IMR-90 (cell line): ENCODE results near the gene SNAPC4. TPM values are rescaled to one million over a fixed set of nuclear protein-coding genes. Genes with fewer than 3 reads are reported as not detected.

ENCODE experiments used
- ATAC-seq: fragments of 200-7000 bp; cut with Tn5 transposase; 2 replicates; pipeline ENCODE4 v1.9.1; 2020; ENCODE audit warnings: low read depth, mild to moderate bottlenecking, moderate library complexity
- BruUV-seq: library from RNA; stranded (reverse); fragments of 400-500 nt; replicated peaks from 2 replicates; lab custom pipeline; 2021; lab: Mats Ljungman, UMichigan
- CTCF ChIA-PET: fragments of 300-600 bp; formaldehyde crosslinking; extraction: SDS; loops from one replicate; lab custom pipeline; 2021; ENCODE audit warnings: antibody characterized with exemption; lab: Yijun Ruan, JAX
- POLR2A ChIA-PET: fragments of 300-600 bp; sonication (Branson Sonifier 250); formaldehyde crosslinking; loops from one replicate; lab custom pipeline; 2022; ENCODE audit warnings: antibody characterized with exemption; ENCODE audit not compliant: unreplicated experiment; lab: Charles Lee
- DNase-seq: peaks from one replicate; pipeline ENCODE4 v3.0.0; 2013
- H2AFZ ChIP-seq: replicated peaks from 2 replicates; pipeline ENCODE3; 2013; ENCODE audit warnings: low read length, mild to moderate bottlenecking; ENCODE audit not compliant: poor library complexity
- H2AK5ac ChIP-seq: 2 replicates; pipeline ENCODE4 v1.6.1; 2013; ENCODE audit warnings: low read depth, low read length, inconsistent platforms
- H2AK9ac ChIP-seq: replicated peaks from 2 replicates; pipeline ENCODE3; 2013; ENCODE audit warnings: mild to moderate bottlenecking, low read depth, low read length, moderate library complexity; ENCODE audit not compliant: poor library complexity
- H2BK120ac ChIP-seq: 2 replicates; pipeline ENCODE4 v1.6.1; 2013; ENCODE audit warnings: low read depth, low read length, inconsistent platforms
- H2BK15ac ChIP-seq: 3 replicates; pipeline ENCODE4 v1.6.1; 2013; ENCODE audit warnings: low read depth, low read length, inconsistent platforms
- H2BK20ac ChIP-seq: 2 replicates; pipeline ENCODE4 v1.6.1; 2013; ENCODE audit warnings: low read depth, mild to moderate bottlenecking, inconsistent platforms, low read length, moderate library complexity
- H2BK5ac ChIP-seq: 2 replicates; pipeline ENCODE4 v1.6.1; 2013; ENCODE audit warnings: mild to moderate bottlenecking, low read depth, low read length, inconsistent platforms; ENCODE audit not compliant: poor library complexity, severe bottlenecking
- H3K14ac ChIP-seq: replicated peaks from 2 replicates; pipeline ENCODE4 v1.6.1; 2013; ENCODE audit warnings: low read depth, low read length, inconsistent platforms
- H3K18ac ChIP-seq: 2 replicates; pipeline ENCODE4 v1.6.1; 2013; ENCODE audit warnings: low read depth, low read length, control low read depth
- H3K23ac ChIP-seq: 2 replicates; pipeline ENCODE4 v1.6.1; 2013; ENCODE audit warnings: low read depth, low read length, inconsistent platforms
- H3K27ac ChIP-seq: 2 replicates; pipeline ENCODE4 v1.5.1; 2013; ENCODE audit warnings: mild to moderate bottlenecking, control low read depth, low read length; ENCODE audit not compliant: insufficient read depth
- H3K27me3 ChIP-seq: 2 replicates; pipeline ENCODE4 v1.6.1; 2013; ENCODE audit warnings: low read length; ENCODE audit not compliant: control insufficient read depth, insufficient read depth
- H3K36me3 ChIP-seq: 2 replicates; pipeline ENCODE4 v1.6.1; 2013; ENCODE audit warnings: low read length, mixed read lengths; ENCODE audit not compliant: control insufficient read depth, insufficient read depth
- H3K4ac ChIP-seq: 2 replicates; pipeline ENCODE4 v1.6.1; 2013; ENCODE audit warnings: low read depth, low read length, inconsistent platforms
- H3K4me1 ChIP-seq: 2 replicates; pipeline ENCODE4 v1.6.1; 2013; ENCODE audit warnings: low read length, mixed read lengths; ENCODE audit not compliant: control insufficient read depth, insufficient read depth
- H3K4me2 ChIP-seq: 2 replicates; pipeline ENCODE4 v1.6.1; 2013; ENCODE audit warnings: low read depth, mild to moderate bottlenecking, control low read depth, low read length, moderate library complexity
- H3K4me3 ChIP-seq: 2 replicates; pipeline ENCODE4 v1.5.1; 2013; ENCODE audit warnings: low read depth, mild to moderate bottlenecking, control low read depth, low read length, moderate library complexity; ENCODE audit not compliant: insufficient read depth
- H3K56ac ChIP-seq: 2 replicates; pipeline ENCODE4 v1.6.1; 2013; ENCODE audit warnings: low read length, inconsistent platforms; ENCODE audit not compliant: insufficient read depth; ENCODE audit errors: extremely low read depth
- H3K79me1 ChIP-seq, 2 experiments: 2 replicates each; pipeline ENCODE4 v1.6.1; 2013; ENCODE audit warnings: low read length in 2 of 2, inconsistent platforms in 1 of 2, low read depth in 1 of 2
- H3K9ac ChIP-seq: 2 replicates; pipeline ENCODE4 v1.6.1; 2013; ENCODE audit warnings: low read depth, low read length, control low read depth
- H3K9me1 ChIP-seq: 2 replicates; pipeline ENCODE4 v1.6.1; 2013; ENCODE audit warnings: low read length, inconsistent platforms; ENCODE audit not compliant: insufficient read depth
- H3K9me3 ChIP-seq: 2 replicates; pipeline ENCODE4 v1.6.1; 2013; ENCODE audit warnings: low read length; ENCODE audit not compliant: control insufficient read depth, insufficient read depth
- H4K20me1 ChIP-seq: 2 replicates; pipeline ENCODE4 v1.6.1; 2013; ENCODE audit warnings: low read length, inconsistent platforms; ENCODE audit not compliant: insufficient read depth
- H4K5ac ChIP-seq: 2 replicates; pipeline ENCODE4 v1.6.1; 2013; ENCODE audit warnings: mild to moderate bottlenecking, low read depth, low read length, control low read depth
- H4K8ac ChIP-seq, 2 experiments: 2 replicates each; pipeline ENCODE4 v1.6.1; 2013; ENCODE audit warnings: low read depth in 2 of 2, low read length in 2 of 2, control low read depth in 1 of 2, inconsistent platforms in 1 of 2
- H4K91ac ChIP-seq: 2 replicates; pipeline ENCODE4 v1.6.1; 2013; ENCODE audit warnings: low read depth, low read length, inconsistent platforms; ENCODE audit not compliant: insufficient read depth
- BHLHE40 ChIP-seq: fragments of 150-350 bp; IDR thresholded peaks from 2 replicates; pipeline ENCODE4 v1.6.1; 2016; ENCODE audit warnings: mild to moderate bottlenecking, low read depth, low read length
- FOS ChIP-seq: fragments of 150-350 bp; IDR thresholded peaks from 2 replicates; pipeline ENCODE4 v1.6.1; 2016; ENCODE audit warnings: low read depth, low read length
- MAFK ChIP-seq: IDR thresholded peaks from 2 replicates; pipeline ENCODE4 v1.6.1; 2012; ENCODE audit warnings: low read depth, low read length, improper control_type of control experiment
- NFE2L2 ChIP-seq: fragments of 150-350 bp; IDR thresholded peaks from 2 replicates; pipeline ENCODE4 v1.6.1; 2016; ENCODE audit warnings: low read depth, mild to moderate bottlenecking, low read length
- POLR2A ChIP-seq: IDR thresholded peaks from 2 replicates; pipeline ENCODE4 v1.6.1; 2012; ENCODE audit warnings: mild to moderate bottlenecking, low read depth, low read length
- RAD21 ChIP-seq: IDR thresholded peaks from 2 replicates; pipeline ENCODE4 v1.6.1; 2012; ENCODE audit warnings: low read length, improper control_type of control experiment
- RCOR1 ChIP-seq: IDR thresholded peaks from 2 replicates; pipeline ENCODE4 v1.6.1; 2012; ENCODE audit warnings: mild to moderate bottlenecking, low read length, improper control_type of control experiment; ENCODE audit not compliant: insufficient replicate concordance
- RFX5 ChIP-seq: IDR thresholded peaks from 2 replicates; pipeline ENCODE4 v1.8.0; 2012; ENCODE audit warnings: low read depth, mild to moderate bottlenecking, low read length, moderate library complexity
- SMC3 ChIP-seq: fragments of 150-350 bp; IDR thresholded peaks from 2 replicates; pipeline ENCODE4 v1.6.1; 2016; ENCODE audit warnings: low read depth, mild to moderate bottlenecking, antibody characterized with exemption, low read length, moderate library complexity
- WGBS, 2 experiments: methylation state at CpG; one replicate each; pipeline versions ENCODE4 v1.1.5 to v1.1.7; 2013; ENCODE audit warnings: missing lambda C conversion rate in 2 of 2; ENCODE audit not compliant: insufficient read length in 1 of 2; ENCODE audit errors: extremely low coverage in 2 of 2; 5-methylcytosine and 5-hydroxymethylcytosine counted together
- dilution Hi-C: fragments of 300-500 bp; cut with HindIII; formaldehyde crosslinking; loops from one replicate; pipeline ENCODE4 v1.14.3; 2018; ENCODE audit warnings: low sequenced_read_pairs; ENCODE audit not compliant: unreplicated experiment
- in situ Hi-C: fragments of 300-500 bp; cut with MboI; formaldehyde crosslinking; loops from 3 replicates; pipeline ENCODE4 v1.14.3; 2019; ENCODE audit warnings: low sequenced_read_pairs, inconsistent platforms, mixed read lengths
- intact Hi-C: fragments of 100-400 bp; cut with micrococcal nuclease; formaldehyde crosslinking; loops from 2 replicates; pipeline ENCODE4 v1.10.0; 2022
- polyA plus RNA-seq, 3 experiments: library from polyadenylated mRNA; depleted of rRNA; stranded (reverse); fragments of >200 nt; gene quantifications; 2 replicates each; pipeline ENCODE4 v1.2.3, GENCODE V29; 2012; ENCODE audit warnings: low replicate concordance in 1 of 3
- total RNA-seq: library from RNA; depleted of rRNA; stranded (reverse); fragments of >200 nt; gene quantifications from 2 replicates; pipeline ENCODE4 v1.2.3, GENCODE V29; 2012
- TF ChIP-seq, protein P1 (sequence below): conservative IDR thresholded peaks from 2 replicates; pipeline ENCODE4 v1.5.1; 2012; ENCODE audit warnings: mild to moderate bottlenecking, low read depth, low read length, improper control_type of control experiment
- TF ChIP-seq, protein P2 (sequence below): fragments of 150-350 bp; IDR thresholded peaks from 2 replicates; pipeline ENCODE4 v1.6.1; 2017; ENCODE audit warnings: mild to moderate bottlenecking, antibody characterized with exemption, low read length, low read depth

The SNAPC4 gene
- total and polyA plus RNA-seq, 2 of the 4 experiments (the other 2 are of a cell fraction) = 2.5 to 6.5 TPM

DNA sequence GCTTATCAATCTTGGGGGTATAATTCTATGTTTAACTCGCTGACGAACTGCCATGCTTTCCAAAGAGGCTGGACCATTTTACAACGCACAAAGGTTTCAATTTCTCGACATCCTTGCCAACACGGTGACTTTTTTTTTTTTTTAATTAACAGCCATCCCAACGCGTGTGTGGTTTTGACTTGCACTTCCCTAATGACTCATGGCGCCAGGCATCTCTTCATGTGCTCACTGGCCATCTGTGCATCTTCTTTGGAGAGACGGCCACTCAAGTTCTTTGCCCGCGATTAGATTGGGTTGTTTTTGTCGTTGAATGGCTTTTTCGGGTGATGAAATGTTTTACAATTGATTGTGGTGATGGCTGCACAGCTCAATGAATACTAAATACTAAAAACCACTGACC, 14.0 kb downstream of the SNAPC4 start:
- H3K56ac ChIP-seq = no peak overlapping the region
- H2BK120ac ChIP-seq = no peak overlapping the region
- H3K9ac ChIP-seq = no peak overlapping the region
- H2BK5ac ChIP-seq = no peak overlapping the region
- ATAC-seq (no peak), DNase-seq (no peak)
- H3K4me2 ChIP-seq = no peak overlapping the region
- dilution Hi-C loops (no loop called here), intact Hi-C loops (no loop called here), in situ Hi-C loops (no loop called here)
- 93% methylated on average over 8 of the region's 13 CpGs; no CpG with 5 or more reads in 1 of the 2 experiments for WGBS, 2 experiments
- H2BK15ac ChIP-seq = no peak overlapping the region
- H3K4ac ChIP-seq = no peak overlapping the region
- no peak overlapping the region for H2BK20ac ChIP-seq
- no peak overlapping the region for H3K14ac ChIP-seq
- no peak overlapping the region for H3K4me3 ChIP-seq
- no peaks in the 10 kb centered on the region for H4K20me1 ChIP-seq
- no peak overlapping the region for H3K23ac ChIP-seq
- H2AFZ ChIP-seq = no peak overlapping the region
- ChIA-PET POLR2A (no interaction called here), CTCF (interaction anchor here (1.6 kb wide), 1 partner anchor 13 kb away, joined by 3 read pairs; no protein-coding TSS in a partner anchor)
- no peak overlapping the region for H4K5ac ChIP-seq
- no peak overlapping the region for H2AK5ac ChIP-seq
- no peak overlapping the region for H4K91ac ChIP-seq
- BruUV-seq = TSS peak; percentile 76
- no peak overlapping the region for H2AK9ac ChIP-seq
- H3K27ac ChIP-seq = no peak overlapping the region
- H3K9me1 ChIP-seq = no peaks in the 10 kb centered on the region
- TF ChIP-seq NFE2L2 = no peak
- TF ChIP-seq MAFK = no peak
- no peak for TF ChIP-seq BHLHE40
- no peak for TF ChIP-seq RFX5
- TF ChIP-seq, protein P1, sequence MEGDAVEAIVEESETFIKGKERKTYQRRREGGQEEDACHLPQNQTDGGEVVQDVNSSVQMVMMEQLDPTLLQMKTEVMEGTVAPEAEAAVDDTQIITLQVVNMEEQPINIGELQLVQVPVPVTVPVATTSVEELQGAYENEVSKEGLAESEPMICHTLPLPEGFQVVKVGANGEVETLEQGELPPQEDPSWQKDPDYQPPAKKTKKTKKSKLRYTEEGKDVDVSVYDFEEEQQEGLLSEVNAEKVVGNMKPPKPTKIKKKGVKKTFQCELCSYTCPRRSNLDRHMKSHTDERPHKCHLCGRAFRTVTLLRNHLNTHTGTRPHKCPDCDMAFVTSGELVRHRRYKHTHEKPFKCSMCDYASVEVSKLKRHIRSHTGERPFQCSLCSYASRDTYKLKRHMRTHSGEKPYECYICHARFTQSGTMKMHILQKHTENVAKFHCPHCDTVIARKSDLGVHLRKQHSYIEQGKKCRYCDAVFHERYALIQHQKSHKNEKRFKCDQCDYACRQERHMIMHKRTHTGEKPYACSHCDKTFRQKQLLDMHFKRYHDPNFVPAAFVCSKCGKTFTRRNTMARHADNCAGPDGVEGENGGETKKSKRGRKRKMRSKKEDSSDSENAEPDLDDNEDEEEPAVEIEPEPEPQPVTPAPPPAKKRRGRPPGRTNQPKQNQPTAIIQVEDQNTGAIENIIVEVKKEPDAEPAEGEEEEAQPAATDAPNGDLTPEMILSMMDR = no peak
- no peak for TF ChIP-seq POLR2A
- TF ChIP-seq, protein P2, sequence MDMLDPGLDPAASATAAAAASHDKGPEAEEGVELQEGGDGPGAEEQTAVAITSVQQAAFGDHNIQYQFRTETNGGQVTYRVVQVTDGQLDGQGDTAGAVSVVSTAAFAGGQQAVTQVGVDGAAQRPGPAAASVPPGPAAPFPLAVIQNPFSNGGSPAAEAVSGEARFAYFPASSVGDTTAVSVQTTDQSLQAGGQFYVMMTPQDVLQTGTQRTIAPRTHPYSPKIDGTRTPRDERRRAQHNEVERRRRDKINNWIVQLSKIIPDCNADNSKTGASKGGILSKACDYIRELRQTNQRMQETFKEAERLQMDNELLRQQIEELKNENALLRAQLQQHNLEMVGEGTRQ = no peak
- TF ChIP-seq RAD21 = no peak
- TF ChIP-seq RCOR1 = no peak
- TF ChIP-seq SMC3 = no peak
- TF ChIP-seq FOS = no peak
- no peaks in the 10 kb centered on the region for H3K4me1 ChIP-seq
- H4K8ac ChIP-seq = no peak overlapping the region
- peaks cover 0 to 4% of the 10 kb centered on the region in 2 experiments; a peak in 2 of 4 replicates for H3K79me1 ChIP-seq
- no peaks in the 10 kb centered on the region for H3K9me3 ChIP-seq
- no peaks in the 10 kb centered on the region for H3K27me3 ChIP-seq
- H3K36me3 ChIP-seq = peaks cover 71% of the 10 kb centered on the region
- no peak overlapping the region for H3K18ac ChIP-seq
